Brain microvascular endothelial cell (primary cell): ENCODE results near the gene PDP2.

Source experiments
- DNase-seq: peaks from one replicate; pipeline ENCODE4 v3.0.0-alpha.2; 2020
- H3K27ac ChIP-seq: fragments of 250-450 bp; sonication (Bioruptor Pico); 2 replicates; pipeline ENCODE4 v1.5.1; 2020; ENCODE audit warnings: mild to moderate bottlenecking, moderate library complexity
- H3K27me3 ChIP-seq: fragments of 250-450 bp; sonication (Bioruptor Pico); replicated peaks from 2 replicates; pipeline ENCODE4 v1.5.1; 2020; ENCODE audit warnings: mild to moderate bottlenecking
- H3K36me3 ChIP-seq: fragments of 250-450 bp; sonication (Bioruptor Pico); replicated peaks from 2 replicates; pipeline ENCODE4 v1.5.1; 2020; ENCODE audit warnings: mild to moderate bottlenecking
- H3K4me3 ChIP-seq: 2 replicates; pipeline ENCODE4 v1.5.1; 2011; ENCODE audit warnings: low read depth, mild to moderate bottlenecking, control low read depth, low read length, moderate library complexity
- in situ Hi-C: cut with HindIII; loops from 2 replicates; pipeline ENCODE4 v1.10.0; 2017; ENCODE audit warnings: low sequenced_read_pairs, low pct_ligation_motif_present
- TF ChIP-seq, protein P1 (sequence below): IDR thresholded peaks from 2 replicates; pipeline ENCODE4 v1.5.1; 2011; ENCODE audit warnings: low read depth, mild to moderate bottlenecking, moderate library complexity, low read length, control low read depth, inconsistent platforms; ENCODE audit errors: missing control alignments

Gene PDP2

DNA sequence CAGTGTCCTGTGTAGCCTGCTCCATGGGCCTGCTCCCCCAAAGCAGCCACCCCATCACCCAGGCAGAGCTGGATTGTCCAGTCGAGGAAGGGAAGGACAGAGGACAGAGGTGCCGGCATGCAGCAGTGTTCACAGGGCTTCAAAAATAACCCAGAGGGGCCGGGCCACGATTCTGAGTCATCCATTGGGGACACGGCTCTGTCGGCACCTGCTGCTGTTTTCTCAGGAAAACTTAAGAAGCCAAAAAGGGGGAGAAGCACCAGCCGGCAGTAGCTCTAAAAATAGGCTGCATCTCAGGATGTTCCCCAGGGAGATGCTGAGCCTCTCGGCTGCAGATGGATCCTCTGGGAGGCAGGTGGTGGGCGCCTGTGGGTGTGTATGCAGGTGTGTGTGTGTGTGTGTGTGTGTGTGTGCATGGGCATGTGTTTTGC lies 34.5 kb upstream of the PDP2 start:
- Histone ChIP-seq H3K4me3 (no peak overlapping the region), H3K27ac (no peak overlapping the region), H3K36me3 (no peaks in the 10 kb centered on the region), H3K27me3 (peaks cover 34% of the 10 kb centered on the region)
- TF ChIP-seq, protein P1, sequence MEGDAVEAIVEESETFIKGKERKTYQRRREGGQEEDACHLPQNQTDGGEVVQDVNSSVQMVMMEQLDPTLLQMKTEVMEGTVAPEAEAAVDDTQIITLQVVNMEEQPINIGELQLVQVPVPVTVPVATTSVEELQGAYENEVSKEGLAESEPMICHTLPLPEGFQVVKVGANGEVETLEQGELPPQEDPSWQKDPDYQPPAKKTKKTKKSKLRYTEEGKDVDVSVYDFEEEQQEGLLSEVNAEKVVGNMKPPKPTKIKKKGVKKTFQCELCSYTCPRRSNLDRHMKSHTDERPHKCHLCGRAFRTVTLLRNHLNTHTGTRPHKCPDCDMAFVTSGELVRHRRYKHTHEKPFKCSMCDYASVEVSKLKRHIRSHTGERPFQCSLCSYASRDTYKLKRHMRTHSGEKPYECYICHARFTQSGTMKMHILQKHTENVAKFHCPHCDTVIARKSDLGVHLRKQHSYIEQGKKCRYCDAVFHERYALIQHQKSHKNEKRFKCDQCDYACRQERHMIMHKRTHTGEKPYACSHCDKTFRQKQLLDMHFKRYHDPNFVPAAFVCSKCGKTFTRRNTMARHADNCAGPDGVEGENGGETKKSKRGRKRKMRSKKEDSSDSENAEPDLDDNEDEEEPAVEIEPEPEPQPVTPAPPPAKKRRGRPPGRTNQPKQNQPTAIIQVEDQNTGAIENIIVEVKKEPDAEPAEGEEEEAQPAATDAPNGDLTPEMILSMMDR: no peak
- in situ Hi-C loops: no loop called here
- DNase-seq: no peak

DNA sequence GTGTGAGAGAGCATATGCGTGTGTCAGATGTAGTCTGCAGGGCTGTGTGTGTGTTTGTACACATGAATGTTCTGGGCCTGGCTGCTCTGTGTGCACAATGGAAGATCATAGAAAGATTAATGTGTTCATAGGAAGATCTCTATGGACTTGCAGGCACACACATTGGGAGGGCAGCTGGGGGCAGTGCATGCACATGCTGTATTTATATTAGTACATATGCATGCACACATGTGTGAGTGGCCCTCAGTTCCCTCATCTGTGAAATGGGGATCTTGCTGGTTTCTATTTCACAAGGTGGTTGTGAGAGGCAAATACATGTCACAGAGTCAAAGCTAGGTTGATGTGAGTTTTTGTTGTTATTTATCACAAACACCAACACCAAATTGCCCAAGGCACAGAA lies 34.0 kb upstream of the PDP2 start:
- H3K4me3 ChIP-seq: no peak overlapping the region

DNA sequence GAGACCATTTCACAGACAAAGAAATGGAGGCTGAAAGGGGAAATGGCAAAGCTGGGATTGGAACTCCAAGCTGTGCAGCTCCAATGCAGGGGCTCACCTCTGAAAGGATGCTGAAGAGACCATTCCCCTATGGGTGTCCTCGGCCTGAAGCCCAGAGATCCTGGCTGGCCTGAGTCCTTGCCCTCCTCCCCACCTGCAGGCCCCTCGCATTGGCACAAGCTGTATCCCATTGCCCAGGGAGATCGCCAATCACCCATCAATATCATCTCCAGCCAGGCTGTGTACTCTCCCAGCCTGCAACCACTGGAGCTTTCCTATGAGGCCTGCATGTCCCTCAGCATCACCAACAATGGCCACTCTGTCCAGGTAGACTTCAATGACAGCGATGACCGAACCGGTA lies 33.5 kb upstream of the PDP2 start:
- in situ Hi-C loops: no loop called here
- H3K27me3 ChIP-seq: peaks cover 34% of the 10 kb centered on the region
- H3K36me3 ChIP-seq: no peaks in the 10 kb centered on the region
- H3K4me3 ChIP-seq: no peak overlapping the region
- H3K27ac ChIP-seq: no peak overlapping the region
- TF ChIP-seq, protein P1: no peak
- no peak for DNase-seq

More for the DNA sequence above, 34.0 kb upstream of the PDP2 start:
- in situ Hi-C loops: no loop called here
- H3K27me3 ChIP-seq: peaks cover 34% of the 10 kb centered on the region
- H3K36me3 ChIP-seq: no peaks in the 10 kb centered on the region
- TF ChIP-seq, protein P1: no peak
- DNase-seq: no peak
- no peak overlapping the region for H3K27ac ChIP-seq

DNA sequence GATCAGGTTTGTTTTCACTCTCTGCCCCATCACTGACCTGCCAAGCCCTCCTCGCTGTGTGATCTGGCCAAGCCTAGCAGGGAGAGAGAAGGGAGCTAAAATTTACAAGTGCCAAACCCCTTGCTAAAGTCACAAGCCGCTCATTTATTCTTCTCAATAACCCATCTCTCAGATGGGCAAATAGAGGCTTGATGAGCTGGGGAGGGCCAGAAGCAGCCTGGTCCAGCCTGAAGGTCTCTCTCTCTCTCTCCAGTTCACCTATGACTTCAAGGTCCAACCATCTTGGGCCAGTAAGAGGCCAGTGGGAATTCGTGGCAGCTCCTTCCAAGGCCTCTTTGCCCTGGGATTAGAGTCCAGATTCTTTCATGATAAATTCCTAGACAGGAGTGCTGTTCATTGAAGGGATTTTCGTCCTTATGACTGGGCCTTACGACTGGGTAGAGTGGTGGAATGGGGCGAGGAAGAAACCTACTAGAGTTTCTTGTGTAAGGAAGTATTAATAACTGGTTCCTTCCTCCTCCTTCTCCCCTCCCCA lies 32.7 kb upstream of the PDP2 start:
- Histone ChIP-seq H3K36me3 (no peaks in the 10 kb centered on the region), H3K27ac (no peak overlapping the region), H3K4me3 (no peak overlapping the region), H3K27me3 (peaks cover 34% of the 10 kb centered on the region)
- TF ChIP-seq, protein P1: no peak
- in situ Hi-C loops: no loop called here
- no peak for DNase-seq

DNA sequence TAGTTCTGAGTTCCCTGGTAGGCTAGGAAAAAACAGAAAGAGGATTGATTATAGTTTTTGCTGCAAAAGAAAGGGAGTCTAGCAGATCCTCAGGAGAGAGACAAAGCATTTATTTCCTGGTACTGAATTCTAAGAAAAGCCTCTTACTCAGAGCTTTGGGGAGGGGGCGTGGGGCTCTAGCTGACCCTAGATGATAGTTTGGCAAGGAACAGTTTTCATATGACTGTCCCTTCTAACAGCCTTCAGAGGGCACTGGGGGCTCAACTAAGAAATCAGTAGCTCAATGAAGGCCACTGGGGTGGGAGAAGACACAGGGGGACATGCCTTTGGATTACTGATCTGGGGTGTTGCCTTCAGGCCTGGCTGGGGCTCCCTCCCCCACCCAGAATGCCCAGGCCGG lies 32.1 kb upstream of the PDP2 start:
- H3K4me3 ChIP-seq: no peak overlapping the region
- no peaks in the 10 kb centered on the region for H3K36me3 ChIP-seq
- H3K27me3 ChIP-seq: peaks cover 34% of the 10 kb centered on the region
- TF ChIP-seq, protein P1: no peak
- in situ Hi-C loops: no loop called here
- DNase-seq: no peak
- H3K27ac ChIP-seq: no peak overlapping the region

DNA sequence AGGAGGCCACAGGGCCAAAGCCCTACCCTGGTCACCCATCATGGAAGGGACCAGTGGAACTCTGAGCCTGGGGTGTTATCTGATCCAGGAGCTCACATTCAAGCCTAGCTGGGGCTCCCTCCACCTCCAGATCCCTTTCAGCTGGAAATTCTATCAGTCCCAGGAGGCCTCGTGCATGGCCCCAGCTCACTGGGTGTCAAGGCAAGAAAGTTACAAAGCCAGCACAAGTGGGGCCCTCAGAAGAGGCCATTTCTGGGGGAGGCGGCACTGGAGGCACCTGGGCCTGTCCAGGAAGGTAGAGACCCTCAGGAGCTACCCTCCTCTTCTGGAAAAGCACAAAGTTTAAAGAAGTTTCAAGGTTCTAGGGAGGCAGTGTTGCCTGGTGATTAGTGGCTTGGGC lies 31.3 kb upstream of the PDP2 start:
- peaks cover 32% of the 10 kb centered on the region for H3K27me3 ChIP-seq
- no peak overlapping the region for H3K27ac ChIP-seq
- no peak for DNase-seq
- no peaks in the 10 kb centered on the region for H3K36me3 ChIP-seq
- no peak overlapping the region for H3K4me3 ChIP-seq
- TF ChIP-seq, protein P1: no peak
- in situ Hi-C loops: no loop called here
